Activated CD4-positive, alpha-beta T cell treated with anti-CD3 and anti-CD28 coated beads, Interleukin-2, amount 10 ng/mL, durations not matched to agents 7 days and 5 days (primary cell): ENCODE measurements around the gene HOXB3. TPM values are rescaled to one million over a fixed set of nuclear protein-coding genes. Genes with fewer than 3 reads are reported as not detected.

Experiments
- CTCF ChIA-PET: fragments of 350-600 bp; sonication (Branson Sonifier 250); formaldehyde crosslinking; loops from one replicate; lab custom pipeline; 2021; ENCODE audit warnings: antibody characterized with exemption; lab: Charles Lee
- POLR2A ChIA-PET: fragments of 350-600 bp; sonication (Branson Sonifier 250); formaldehyde crosslinking; loops from one replicate; lab custom pipeline; 2021; ENCODE audit warnings: antibody characterized with exemption; lab: Charles Lee
- DNase-seq: peaks from one replicate; pipeline ENCODE4 v3.0.0-alpha.2; 2020
- H3K27ac Mint-ChIP-seq: one replicate; pipeline ENCODE4 v1.8.0; 2021; ENCODE audit warnings: mild to moderate bottlenecking, moderate library complexity, mixed read lengths
- H3K27me3 Mint-ChIP-seq: one replicate; pipeline ENCODE4 v1.8.0; 2021; ENCODE audit warnings: mixed read lengths
- H3K36me3 Mint-ChIP-seq: one replicate; pipeline ENCODE4 v1.8.0; 2021; ENCODE audit warnings: low read depth, mixed read lengths
- H3K4me1 Mint-ChIP-seq: one replicate; pipeline ENCODE4 v1.8.0; 2021; ENCODE audit warnings: mixed read lengths
- H3K4me3 Mint-ChIP-seq: one replicate; pipeline ENCODE4 v1.8.0; 2021; ENCODE audit warnings: mild to moderate bottlenecking, moderate library complexity, mixed read lengths
- H3K9me3 Mint-ChIP-seq: one replicate; pipeline ENCODE4 v1.8.0; 2021; ENCODE audit warnings: mixed read lengths
- total RNA-seq, 2 experiments: library from RNA; stranded (reverse); gene quantifications; one replicate each; pipeline ENCODE4 v1.2.3, GENCODE V29; 2021

Gene HOXB3
- total RNA-seq, result 1 to 10 TPM; 3.1 to 4.5 TPM

- peaks cover 93% of the 10 kb centered on the region for H3K27me3 Mint-ChIP-seq
- H3K4me3 Mint-ChIP-seq, result no peak within 1 kb of the TSS
- POLR2A ChIA-PET, result interaction anchor here (0.6 kb wide), 1 partner anchor 20 kb away, joined by 3 read pairs; no protein-coding TSS in a partner anchor
- H3K27ac Mint-ChIP-seq, result no peak within 1 kb of the TSS
- CTCF ChIA-PET, result interaction anchor here (0.7 to 1.2 kb wide), 2 partner anchors 23 to 34 kb away, joined by 3 to 4 read pairs; no protein-coding TSS in a partner anchor
- H3K4me1 Mint-ChIP-seq, result peaks cover 56% of the 10 kb centered on the region
- no peak for DNase-seq
- H3K9me3 Mint-ChIP-seq, result no peaks in the 10 kb centered on the region
- peaks cover 8% of the 10 kb centered on the region for H3K36me3 Mint-ChIP-seq
Observed at GRCh38 chr17:48589831-48590606, at the start of gene HOXB3. HOXB3 (minus strand) TSS chr17:48590241; CDS start chr17:48552474, 37,767 bp downstream.

GRCh38 chr17:48639136-48639535 lies 49.1 kb upstream of the HOXB3 start:
- POLR2A ChIA-PET, result no interaction called here
- Mint-ChIP-seq H3K36me3 (peaks cover 1% of the 10 kb centered on the region), H3K9me3 (no peaks in the 10 kb centered on the region), H3K27ac (no peak overlapping the region), H3K4me1 (peaks cover 8% of the 10 kb centered on the region), H3K27me3 (peaks cover 98% of the 10 kb centered on the region), H3K4me3 (no peak overlapping the region)
- CTCF ChIA-PET, result no interaction called here
- no peak for DNase-seq

DNA sequence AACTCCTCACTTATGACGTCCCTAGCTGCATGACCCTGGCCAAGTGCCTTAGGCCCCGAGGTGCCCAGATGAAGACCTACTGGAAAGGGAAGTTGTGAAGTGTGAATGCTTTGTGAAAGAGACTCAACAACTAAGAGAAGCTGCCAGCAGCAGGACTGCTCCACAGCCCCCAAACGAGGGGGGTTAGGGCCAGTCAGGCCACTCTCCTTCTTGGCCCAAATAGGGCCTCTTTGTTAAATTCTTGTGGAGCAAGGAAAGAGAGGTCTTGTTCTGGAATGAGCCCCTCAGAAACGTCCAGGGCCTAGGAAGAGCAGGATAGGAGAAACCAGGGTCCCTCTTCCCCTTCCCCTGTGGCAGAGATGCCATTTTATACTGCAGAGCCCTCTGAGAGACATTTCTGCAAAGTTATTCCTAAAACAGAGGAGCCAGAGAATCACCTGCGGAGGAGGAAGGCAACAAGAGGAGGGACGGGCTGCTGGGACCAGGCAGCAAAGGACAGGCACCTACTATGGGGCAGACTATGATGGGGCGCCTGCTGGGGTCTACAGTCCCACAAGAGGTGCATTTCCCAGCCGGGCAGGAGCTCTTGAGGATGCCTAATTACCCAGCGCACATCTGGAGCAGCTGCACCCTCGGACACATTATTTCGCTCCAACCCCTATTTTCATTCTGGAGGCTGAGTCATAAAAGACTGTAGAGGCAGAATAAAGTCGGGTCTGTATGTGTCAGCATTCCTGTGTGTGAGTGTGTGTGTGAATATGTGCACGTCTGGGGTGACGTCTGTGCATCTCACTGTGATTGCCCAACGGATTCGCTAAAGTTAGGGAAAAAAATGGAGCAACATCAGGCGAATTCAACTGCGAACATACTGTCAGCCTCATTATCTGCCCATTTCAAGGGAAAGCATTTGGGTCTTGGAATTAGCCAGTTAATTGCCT lies 47.6 kb upstream of the HOXB3 start:
- Mint-ChIP-seq H3K4me1 (peaks cover 11% of the 10 kb centered on the region), H3K4me3 (no peak overlapping the region), H3K36me3 (peaks cover 1% of the 10 kb centered on the region), H3K27ac (no peak overlapping the region), H3K27me3 (peaks cover 91% of the 10 kb centered on the region), H3K9me3 (no peaks in the 10 kb centered on the region)
- DNase-seq, result no peak
- ChIA-PET CTCF (interaction anchor here (1.1 to 2.9 kb wide), 9 partner anchors 8 to 108 kb away, joined by 3 to 16 read pairs (median 6); partner anchors contain the start of genes HOXB8 and HOXB9), POLR2A (no interaction called here)

DNA sequence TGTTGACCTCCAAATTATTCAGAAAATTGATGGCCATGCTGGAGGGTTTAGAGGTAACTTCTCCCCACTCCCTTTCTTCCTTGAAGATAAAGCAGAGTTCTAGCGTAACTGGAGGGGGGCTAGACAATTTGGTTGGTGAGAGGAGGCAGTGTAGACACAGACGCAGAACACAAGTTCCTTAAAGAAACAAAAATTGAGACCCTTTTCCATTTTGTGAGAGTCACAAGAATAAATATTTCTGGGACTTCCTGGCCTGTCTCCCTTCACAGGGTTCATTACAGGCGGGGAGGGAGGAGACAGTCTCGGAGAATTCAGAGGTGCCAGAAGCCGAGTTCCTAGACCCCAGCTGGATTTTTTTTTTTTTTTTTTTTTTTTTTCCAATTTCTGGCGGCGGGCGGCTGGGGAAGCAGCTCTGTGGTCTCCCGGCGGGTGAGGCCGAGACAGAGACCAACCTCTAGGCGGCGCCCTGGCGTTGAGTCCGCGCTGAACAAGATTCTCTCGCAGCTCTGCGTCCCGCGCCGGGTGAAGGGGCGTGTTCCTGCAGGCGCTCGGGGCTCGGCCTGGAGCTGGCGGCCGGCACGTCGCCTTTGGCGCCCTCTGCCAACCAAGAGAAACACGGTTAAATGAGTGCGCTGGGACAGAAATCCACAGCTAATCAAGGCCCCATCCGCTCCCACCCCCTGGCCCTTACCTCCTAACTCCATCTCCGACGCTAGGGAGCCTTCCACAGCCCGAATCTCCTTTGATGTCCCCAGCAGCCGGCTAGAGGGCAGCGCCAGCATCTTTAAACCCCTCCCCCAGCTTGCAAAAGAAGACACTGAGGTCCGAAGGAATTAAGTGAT lies 46.4 kb upstream of the HOXB3 start:
- Mint-ChIP-seq H3K4me1 (peaks cover 10% of the 10 kb centered on the region), H3K27me3 (peaks cover 91% of the 10 kb centered on the region), H3K36me3 (no peaks in the 10 kb centered on the region), H3K9me3 (no peaks in the 10 kb centered on the region), H3K27ac (no peak overlapping the region), H3K4me3 (no peak overlapping the region)
- ChIA-PET POLR2A (no interaction called here), CTCF (interaction anchor here (0.6 to 2.9 kb wide), 22 partner anchors 9 to 689 kb away, joined by 3 to 16 read pairs (median 4); partner anchors contain the start of genes CBX1, HOXB5, HOXB8 and HOXB9)
- DNase-seq, result peak; percentile 71

DNA sequence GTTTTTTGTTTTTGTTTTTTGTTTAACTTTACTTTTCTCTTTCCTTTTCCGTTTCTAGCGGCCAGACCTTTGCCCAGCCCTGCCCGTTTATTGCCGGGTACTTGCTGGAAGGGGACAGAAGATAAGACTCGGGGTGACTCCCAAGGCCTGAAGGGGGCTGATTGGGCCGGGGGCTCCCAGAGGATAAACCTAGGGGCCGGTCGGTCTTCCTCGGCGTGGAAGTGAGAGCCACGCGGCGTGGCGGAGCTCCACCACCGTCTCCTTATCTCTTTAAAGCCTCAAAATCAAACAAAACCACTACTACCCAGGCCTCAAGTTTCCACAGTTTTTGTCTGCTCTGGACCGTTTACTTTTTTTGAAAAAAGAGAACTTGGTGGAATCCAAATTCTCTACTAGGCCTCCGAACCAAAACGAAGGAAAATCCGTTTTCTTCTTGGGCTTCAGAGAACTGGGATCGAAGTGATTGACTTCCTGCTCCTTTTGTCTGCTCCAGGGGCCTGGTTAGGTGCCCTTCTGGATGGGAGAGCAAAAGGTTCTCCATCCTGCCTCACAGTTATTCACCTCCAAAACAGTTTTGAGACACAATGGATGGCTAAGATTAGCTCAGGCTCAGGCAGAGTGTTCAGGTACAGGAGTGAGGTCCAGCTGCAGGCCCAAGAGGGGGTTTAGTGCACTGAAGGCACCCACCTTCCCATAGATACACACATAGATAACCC lies 44.6 kb upstream of the HOXB3 start:
- POLR2A ChIA-PET, result no interaction called here

DNA sequence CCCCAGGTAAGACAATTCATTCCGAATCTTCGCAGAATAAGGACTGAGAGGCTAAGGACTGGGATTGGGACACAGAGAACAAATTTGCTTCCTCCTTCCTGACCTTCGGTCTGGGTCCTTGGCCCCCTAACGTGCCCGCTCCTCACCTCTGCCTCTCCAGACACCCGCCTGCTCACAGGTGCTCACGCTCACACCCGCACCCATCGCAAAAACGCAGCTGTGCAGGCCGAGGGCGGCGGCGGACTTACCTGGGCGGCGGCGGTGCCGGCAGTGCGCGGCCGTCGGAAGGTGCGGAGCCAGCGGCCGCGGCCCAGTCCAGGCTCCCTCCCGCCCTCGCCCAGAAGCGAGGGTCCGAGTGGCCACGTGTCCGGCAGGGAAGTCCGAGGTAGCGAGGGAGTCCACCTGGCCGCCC lies 43.2 kb upstream of the HOXB3 start:
- POLR2A ChIA-PET, result no interaction called here
- no peak for DNase-seq
- H3K27me3 Mint-ChIP-seq, result peaks cover 91% of the 10 kb centered on the region
- CTCF ChIA-PET, result interaction anchor here (0.8 kb wide), 1 partner anchor 69 kb away, joined by 3 read pairs; no protein-coding TSS in a partner anchor
- H3K27ac Mint-ChIP-seq, result no peak overlapping the region
- peaks cover 10% of the 10 kb centered on the region for H3K4me1 Mint-ChIP-seq
- no peaks in the 10 kb centered on the region for H3K36me3 Mint-ChIP-seq
- H3K4me3 Mint-ChIP-seq, result no peak overlapping the region
- no peaks in the 10 kb centered on the region for H3K9me3 Mint-ChIP-seq

More for the DNA sequence above, 44.6 kb upstream of the HOXB3 start:
- H3K4me3 Mint-ChIP-seq, result no peak overlapping the region
- H3K27me3 Mint-ChIP-seq, result peaks cover 90% of the 10 kb centered on the region
- H3K36me3 Mint-ChIP-seq, result no peaks in the 10 kb centered on the region
- CTCF ChIA-PET, result interaction anchor here (0.9 to 2.9 kb wide), 3 partner anchors 9 to 41 kb away, joined by 3 to 16 read pairs (median 9); partner anchors contain the start of genes HOXB5 and HOXB9
- no peak for DNase-seq
- no peak overlapping the region for H3K27ac Mint-ChIP-seq
- no peaks in the 10 kb centered on the region for H3K9me3 Mint-ChIP-seq
- peaks cover 10% of the 10 kb centered on the region for H3K4me1 Mint-ChIP-seq

GRCh38 chr17:48632579-48633265 lies 42.7 kb upstream of the HOXB3 start:
- peaks cover 10% of the 10 kb centered on the region for H3K4me1 Mint-ChIP-seq
- H3K36me3 Mint-ChIP-seq, result no peaks in the 10 kb centered on the region
- H3K4me3 Mint-ChIP-seq, result peak overlapping the region; percentile 7
- CTCF ChIA-PET, result interaction anchor here (0.6 to 1.5 kb wide), 8 partner anchors 14 to 584 kb away, joined by 3 to 7 read pairs (median 4); partner anchors contain the start of gene HOXB5
- no peak overlapping the region for H3K27ac Mint-ChIP-seq
- POLR2A ChIA-PET, result no interaction called here
- DNase-seq, result no peak
- peaks cover 91% of the 10 kb centered on the region for H3K27me3 Mint-ChIP-seq
- H3K9me3 Mint-ChIP-seq, result no peaks in the 10 kb centered on the region

DNA sequence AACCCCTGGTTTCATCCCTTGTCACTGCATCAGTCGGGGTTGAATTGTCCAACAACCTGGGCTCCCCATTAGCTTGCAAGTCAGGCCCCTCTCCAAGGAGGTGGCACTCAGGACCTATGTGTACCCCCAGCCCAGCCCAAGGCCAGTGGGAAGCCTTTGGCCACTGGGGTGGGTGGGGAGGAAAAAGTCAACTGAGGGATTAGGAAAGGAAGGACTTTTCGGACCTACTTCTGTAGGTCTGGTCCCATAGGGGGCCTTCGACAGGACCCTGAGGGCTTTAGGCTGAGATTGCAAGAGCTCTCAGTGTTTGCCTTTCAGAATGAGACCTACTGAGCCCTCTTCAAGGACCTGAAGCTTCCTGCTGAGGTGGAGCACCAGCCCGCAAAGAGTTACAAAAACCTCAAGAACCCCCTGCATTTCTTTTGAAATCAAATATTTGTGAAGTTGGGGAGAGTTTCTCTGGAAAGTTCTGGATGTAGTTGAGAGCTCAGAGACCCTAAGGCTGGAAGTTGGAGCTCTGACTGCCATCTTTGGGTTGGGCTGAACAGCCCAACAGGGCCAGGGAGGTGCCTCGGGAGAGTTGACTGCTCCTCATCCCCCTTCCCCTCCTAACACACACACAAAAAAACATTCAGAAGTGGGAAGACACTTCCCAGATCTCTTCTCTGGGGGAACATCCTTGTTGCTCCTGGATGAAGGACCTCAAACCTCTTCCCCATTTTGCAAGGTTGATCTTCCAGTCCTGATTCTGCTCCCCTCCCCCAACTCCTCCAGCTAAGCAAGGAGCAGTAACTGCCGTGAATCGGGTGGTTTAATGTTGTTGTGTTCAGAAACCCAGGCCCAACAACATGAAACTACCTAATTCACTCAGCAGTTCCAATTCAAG lies 41.9 kb upstream of the HOXB3 start:
- DNase-seq, result no peak
- Mint-ChIP-seq H3K36me3 (no peaks in the 10 kb centered on the region), H3K4me1 (peaks cover 12% of the 10 kb centered on the region), H3K27ac (no peak overlapping the region), H3K4me3 (no peak overlapping the region), H3K9me3 (no peaks in the 10 kb centered on the region), H3K27me3 (peaks cover 91% of the 10 kb centered on the region)
- ChIA-PET POLR2A (no interaction called here), CTCF (interaction anchor here (0.6 to 1.5 kb wide), 8 partner anchors 13 to 583 kb away, joined by 3 to 7 read pairs (median 4); partner anchors contain the start of gene HOXB5)

DNA sequence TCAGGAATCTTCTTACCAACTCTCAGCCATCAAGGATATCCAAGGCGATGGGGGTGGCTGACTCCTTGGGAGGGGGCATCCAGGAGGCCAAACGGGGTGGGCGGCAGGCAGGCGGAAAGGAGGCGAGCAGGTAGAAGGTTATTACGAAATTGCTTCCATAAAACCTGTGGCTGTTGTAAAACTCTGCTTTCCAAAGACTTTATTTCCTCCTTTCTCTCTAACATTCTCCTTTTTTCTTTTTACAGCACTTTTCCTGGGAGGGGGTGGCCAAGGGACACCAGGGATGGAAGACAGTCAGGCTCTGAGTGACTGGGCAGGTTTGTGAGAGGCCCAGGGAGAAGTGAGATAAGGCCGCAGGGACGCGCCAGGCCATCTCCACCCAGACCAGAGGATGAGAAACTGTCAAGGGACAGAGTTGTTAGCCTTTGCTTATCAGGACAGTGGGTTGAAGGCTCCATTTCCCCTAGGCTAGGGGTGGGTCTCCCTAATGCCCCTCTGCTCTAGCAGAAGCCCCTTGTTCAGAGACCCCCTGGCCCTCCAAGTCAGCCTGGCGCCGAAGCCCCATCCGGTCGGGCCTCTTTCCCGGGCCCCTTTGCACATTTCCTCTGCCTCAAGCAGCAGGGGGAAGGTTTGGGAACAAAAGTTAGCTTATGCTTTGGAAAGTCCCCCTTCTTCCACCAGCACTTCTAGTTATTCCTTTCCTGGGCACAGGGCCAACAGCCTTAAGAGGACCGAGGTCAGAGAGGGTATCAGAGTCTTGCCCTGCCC lies 41.1 kb upstream of the HOXB3 start:
- Mint-ChIP-seq H3K9me3 (no peaks in the 10 kb centered on the region), H3K4me3 (no peak overlapping the region), H3K4me1 (peaks cover 15% of the 10 kb centered on the region), H3K27ac (no peak overlapping the region), H3K27me3 (peaks cover 90% of the 10 kb centered on the region), H3K36me3 (no peaks in the 10 kb centered on the region)
- ChIA-PET POLR2A (no interaction called here), CTCF (interaction anchor here (1.5 kb wide), 1 partner anchor 18 kb away, joined by 7 read pairs; no protein-coding TSS in a partner anchor)
- no peak for DNase-seq
